DMS53 treated with DMSO at 0.1 percent for 48 hours (cell line): ENCODE results near the gene IL1RL2.

Source experiments
- DNase-seq: peaks from one replicate; lab custom pipeline; 2025; ENCODE audit not compliant: unreplicated experiment; lab: John Stamatoyannopoulos, UW

The IL1RL2 gene

GRCh38 chr2:102193074-102193473, 6.3 kb downstream of the IL1RL2 start:
- no peak for DNase-seq

- no peak for DNase-seq
These were observed 7.9 kb downstream of the IL1RL2 start for GRCh38 chr2:102194609-102195268.

GRCh38 chr2:102197389-102198137, 10.7 kb downstream of the IL1RL2 start:
- no peak for DNase-seq

- no peak for DNase-seq
These were observed 13.7 kb downstream of the IL1RL2 start for GRCh38 chr2:102200539-102200938.

- DNase-seq, result no peak
These were observed 17.8 kb downstream of the IL1RL2 start for GRCh38 chr2:102204638-102205037.

GRCh38 chr2:102206666-102207341, 20.0 kb downstream of the IL1RL2 start:
- DNase-seq, result no peak

- DNase-seq, result no peak
These were observed 22.0 kb downstream of the IL1RL2 start for GRCh38 chr2:102208774-102209173.

GRCh38 chr2:102209474-102209873, 22.7 kb downstream of the IL1RL2 start:
- DNase-seq, result no peak

GRCh38 chr2:102217032-102217431, 30.2 kb downstream of the IL1RL2 start:
- DNase-seq, result no peak

- no peak for DNase-seq
These were observed 38.3 kb downstream of the IL1RL2 start for GRCh38 chr2:102224824-102225739.

GRCh38 chr2:102226171-102226570, 39.3 kb downstream of the IL1RL2 start:
- no peak for DNase-seq

GRCh38 chr2:102226612-102227391, 40.0 kb downstream of the IL1RL2 start:
- peak; percentile 89 for DNase-seq

GRCh38 chr2:102229141-102229769, 42.4 kb downstream of the IL1RL2 start:
- DNase-seq, result no peak

- DNase-seq, result no peak
These were observed 43.6 kb downstream of the IL1RL2 start for GRCh38 chr2:102230410-102230909.

GRCh38 chr2:102233132-102233884, 46.5 kb downstream of the IL1RL2 start:
- DNase-seq, result no peak

- no peak for DNase-seq
These were observed 48.2 kb downstream of the IL1RL2 start for GRCh38 chr2:102235042-102235473.

- DNase-seq, result peak; percentile 32
These were observed 48.7 kb downstream of the IL1RL2 start for GRCh38 chr2:102235491-102235890.

GRCh38 chr2:102236132-102236531, 49.3 kb downstream of the IL1RL2 start:
- no peak for DNase-seq

GRCh38 chr2:102237176-102237575, 50.4 kb downstream of the IL1RL2 start:
- no peak for DNase-seq
